ENCODE results near the gene RNF114.
A peak's percentile ranks its signal among the peaks of the same experiment; 100 is the strongest.
"Not testable (repeated sequence)": the region's sequence is repeated elsewhere in the genome, so short reads cannot be mapped to it uniquely, and the experiment has no call there.

Gene RNF114

DNA sequence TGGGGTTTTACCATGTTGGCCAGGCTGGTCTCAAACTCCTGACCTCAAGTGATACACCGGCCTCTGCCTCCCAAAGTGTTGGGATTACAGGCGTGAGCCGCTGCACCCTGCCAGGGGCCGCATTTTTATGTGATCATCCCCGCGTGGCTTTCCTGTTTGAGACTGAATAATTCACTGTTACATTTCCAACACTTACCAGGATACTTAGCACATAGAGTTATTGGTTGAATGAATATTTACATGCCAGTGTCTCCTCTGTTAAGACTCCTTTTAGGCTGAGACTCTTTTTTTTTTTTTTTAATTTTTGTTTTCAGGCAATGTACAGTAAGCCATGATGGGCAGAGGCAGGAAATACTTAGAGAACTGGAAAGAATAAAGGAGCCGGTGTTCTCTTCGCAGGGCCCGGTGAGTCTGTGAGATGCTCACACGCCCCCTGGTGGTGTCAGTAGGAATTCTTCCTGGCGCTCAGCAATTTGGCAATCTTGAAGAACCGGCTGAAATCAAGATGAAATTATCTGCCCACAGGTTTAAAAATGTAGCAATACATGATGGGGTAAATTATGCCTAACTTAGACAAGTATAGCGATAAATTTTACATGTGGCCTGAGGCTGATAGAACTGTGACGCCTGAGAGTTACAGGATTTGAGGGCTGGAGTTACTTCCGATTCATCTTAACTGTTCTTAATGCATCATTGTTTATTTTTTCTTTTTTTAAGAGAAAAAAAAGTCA is 7.6 kb upstream of the RNF114 start:
- DNase-seq, result peak; percentile 85

DNA sequence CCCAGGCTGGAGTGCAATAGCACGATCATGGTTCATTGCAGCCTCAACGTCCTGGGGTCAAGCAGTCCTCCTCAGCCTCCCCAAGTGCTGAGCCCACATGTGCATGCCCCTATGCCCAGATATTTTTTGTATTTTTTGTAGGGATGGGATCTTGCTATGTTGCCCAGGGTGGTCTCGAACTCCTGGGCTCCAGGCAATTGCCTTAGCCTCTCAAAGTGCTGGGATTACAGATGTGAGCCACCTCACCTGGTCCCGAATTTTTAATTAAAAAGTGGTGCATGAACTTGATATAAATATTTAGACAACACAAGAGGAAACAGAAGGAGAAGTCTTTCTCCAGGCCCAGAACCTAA is 7.1 kb upstream of the RNF114 start:
- no peak for DNase-seq

DNA sequence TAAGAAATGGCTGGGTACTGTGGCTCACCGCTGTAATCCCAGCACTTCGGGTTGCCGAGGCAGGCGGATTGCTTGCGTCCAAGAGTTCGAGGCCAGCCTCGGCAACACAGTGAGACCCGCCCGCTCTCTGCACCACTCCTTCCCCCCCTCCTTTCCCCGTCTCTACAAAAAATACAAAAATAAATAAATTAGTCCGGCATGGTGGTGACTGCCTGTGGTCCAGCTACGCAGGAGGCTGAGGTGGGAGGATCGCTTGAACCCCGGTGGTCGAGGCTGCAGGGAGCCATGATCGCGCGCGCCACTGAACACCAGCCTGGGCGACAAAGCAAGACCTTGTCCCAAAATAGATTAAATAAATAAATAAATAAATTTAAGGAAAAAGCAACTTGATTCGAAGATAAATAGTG is 448 bp upstream of the RNF114 start:
- no peak for DNase-seq

DNA sequence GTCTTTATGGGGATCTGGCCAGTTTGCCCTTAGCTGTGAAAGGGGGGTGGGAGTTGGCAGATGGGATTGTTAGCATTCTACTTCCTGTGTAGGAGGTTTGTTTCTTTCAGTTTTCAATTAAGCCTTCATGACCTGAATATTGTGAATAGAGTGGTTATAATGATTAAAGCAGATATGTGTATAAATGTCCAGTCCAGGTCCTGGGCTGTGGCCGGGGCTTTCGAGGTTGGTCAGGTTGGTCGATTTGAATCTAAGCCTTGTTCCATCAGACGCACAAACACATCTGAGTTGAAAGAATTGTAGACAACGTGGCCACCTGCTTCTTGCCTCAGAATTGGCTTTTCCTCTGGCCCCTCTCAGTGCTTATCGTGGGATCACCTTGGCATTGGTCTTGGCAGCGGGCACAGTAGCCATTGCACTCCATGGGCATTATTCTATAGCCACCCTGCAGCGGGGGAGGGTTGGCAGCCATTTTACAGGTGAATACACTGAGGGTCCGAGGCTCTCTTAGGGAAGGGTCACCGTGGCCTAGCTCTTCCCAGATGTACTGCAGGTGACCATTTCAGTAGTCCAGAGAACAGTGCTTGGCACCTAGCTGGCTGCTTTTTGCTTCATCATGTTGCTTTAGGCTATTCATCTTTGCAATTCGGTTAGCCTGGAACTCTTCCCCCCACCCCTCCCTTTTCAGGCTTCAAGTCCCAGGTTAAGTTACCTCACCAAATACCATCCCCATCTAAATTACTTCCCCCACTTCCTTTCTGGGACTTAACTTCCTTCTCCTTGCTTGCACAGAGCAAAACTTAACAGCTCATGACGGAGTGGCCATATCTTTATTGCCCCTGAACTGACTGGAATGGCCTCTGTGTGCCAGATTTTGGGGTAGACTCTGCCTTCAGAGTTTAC is 1.1 kb downstream of the RNF114 start:
- no peak for DNase-seq

DNA sequence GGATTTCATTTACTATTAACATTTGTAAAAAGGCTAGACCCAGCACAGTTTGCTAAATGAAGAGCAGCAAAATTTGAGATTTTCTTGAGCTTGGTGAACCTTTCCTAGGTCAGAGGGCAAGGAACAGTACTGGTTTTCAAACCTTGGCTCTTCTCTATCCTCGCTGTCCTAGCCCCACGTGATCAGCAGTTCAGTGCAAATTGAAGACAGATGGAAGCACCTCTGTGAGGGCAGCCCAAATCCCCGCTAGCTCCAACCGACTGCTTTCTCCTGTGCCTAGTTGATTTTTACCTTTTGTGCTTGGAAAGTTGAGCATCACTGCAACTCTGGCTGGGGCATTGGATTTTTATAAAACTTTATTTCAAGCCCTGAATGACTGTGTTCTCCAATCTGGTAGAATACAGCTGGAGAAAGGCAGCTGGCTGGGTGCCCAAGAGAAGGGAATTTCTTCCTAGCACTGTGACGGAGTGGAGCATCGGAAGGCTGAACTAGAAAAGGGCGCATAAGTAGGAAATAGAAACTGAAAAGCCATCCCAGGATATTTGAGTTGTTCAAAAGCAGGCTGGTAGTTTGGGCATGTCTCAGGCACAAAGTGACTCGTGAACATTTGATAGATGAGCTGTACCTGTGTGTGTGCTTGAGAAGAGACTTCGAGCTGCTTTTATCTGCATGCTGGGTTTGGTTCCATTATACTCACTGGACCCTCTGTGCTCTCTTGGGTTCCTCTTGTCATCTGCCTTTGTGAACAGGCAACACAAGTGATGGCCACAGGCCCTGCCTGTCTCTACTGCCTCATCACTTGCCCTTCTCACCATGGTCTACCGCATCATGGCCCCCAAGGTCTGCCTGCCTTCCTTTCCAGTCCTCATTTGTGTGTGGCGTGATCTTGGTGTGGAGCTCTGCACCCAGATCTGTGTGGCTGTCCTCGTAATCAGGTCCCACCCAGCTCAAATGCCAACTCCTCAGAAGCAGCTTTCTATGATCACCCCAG is 2.3 kb downstream of the RNF114 start:
- no peak for DNase-seq

DNA sequence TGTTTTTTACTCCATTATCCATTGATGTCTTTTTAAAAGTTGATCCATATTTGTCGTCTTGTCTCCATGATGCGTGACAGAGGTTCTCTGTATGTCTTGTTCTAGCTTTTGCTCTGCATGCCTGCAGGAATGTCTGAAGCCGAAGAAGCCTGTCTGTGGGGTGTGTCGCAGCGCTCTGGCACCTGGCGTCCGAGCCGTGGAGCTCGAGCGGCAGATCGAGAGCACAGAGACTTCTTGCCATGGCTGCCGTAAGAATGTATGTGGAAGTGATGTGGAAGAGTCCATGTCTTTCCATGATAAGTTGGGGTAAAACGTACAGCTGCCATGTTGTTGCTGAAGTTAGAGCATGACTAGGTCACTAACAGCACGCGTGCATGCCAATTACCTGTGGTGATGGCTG is 5.3 kb downstream of the RNF114 start:
- no peak for DNase-seq

DNA sequence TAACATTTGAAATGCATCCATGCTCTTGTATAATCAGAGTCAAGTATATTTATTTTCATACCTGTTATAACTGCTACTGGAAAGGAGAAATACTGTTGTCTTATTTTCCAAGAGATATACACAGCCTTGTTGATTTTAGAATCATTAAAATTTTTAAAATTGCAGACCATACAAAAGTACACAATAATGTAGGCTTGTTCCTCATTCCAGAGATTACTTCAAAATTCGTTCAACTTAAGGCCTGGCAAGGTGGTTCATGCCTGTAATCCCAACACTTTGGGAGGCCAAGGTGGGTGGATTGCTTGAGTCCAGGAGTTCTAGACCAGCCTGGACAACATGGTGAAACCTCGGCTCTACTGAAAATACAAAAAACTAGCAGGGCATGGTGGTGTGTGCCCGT is 6.1 kb downstream of the RNF114 start:
- no peak for DNase-seq

DNA sequence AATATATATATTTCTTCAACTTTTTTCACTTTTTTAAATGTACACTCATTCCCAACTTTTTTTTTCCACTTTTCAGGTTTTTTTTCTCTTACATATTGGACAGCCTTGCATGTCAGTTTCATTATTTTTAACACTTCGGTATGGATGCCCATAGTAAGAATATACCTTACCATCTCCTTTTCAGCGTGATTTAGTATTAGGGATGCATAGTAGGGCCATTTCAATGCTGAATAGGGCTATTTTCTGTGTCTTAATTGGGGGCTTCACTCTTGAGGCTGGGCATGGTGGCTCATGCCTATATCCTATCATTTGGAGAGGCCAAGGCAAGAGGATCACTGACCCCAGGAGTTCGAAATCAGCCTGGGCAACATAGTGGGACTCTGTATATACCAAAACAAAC is 6.7 kb downstream of the RNF114 start:
- DNase-seq, result no peak

DNA sequence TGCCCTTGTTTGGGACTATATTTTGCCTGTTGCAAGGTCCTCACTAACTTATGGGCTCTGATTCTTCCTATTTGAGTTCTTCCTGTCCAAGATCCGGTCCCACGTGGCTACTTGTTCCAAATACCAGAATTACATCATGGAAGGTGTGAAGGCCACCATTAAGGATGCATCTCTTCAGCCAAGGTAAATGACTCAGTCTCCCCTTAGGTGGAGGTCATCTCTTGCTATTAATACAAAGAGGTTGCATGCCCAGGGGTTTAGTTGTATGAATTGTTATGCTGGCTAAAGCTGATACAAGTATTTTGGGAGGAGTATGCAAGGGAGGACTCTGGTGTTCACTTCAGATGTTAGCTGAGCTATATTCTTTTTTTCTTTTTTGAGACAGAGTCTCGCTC is 9.1 kb downstream of the RNF114 start:
- DNase-seq, result no peak

DNA sequence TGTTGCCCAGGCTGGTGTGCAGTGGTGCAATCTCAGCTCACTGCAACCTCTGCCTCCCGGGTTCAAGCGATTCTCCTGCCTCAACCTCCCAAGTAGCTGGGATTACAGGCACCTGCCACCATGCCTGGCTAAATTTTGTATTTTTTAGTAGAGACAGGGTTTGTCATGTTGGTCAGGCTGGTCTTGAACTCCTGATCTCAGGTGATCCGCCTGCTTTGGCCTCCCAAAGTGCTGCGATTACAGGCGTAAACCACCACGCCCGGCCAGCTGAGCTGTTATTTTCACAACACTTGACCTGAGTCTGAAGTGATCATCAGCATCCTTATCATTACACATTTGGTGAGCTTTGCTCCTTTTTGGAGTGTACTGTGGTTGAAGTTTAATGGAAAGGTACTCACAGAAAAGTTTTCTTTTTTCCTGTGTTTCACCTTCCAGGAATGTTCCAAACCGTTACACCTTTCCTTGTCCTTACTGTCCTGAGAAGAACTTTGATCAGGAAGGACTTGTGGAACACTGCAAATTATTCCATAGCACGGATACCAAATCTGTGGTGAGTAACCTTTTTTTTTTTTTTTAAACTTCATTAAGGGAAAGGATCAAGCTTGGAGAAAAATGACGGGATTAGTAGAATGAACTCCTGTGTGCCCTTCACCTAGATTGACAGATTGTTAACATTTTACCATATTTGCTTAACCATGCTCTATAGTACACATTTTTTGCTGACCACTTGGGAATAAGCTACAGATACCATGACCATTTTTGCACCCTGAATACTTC is 9.7 kb downstream of the RNF114 start:
- no peak for DNase-seq

DNA sequence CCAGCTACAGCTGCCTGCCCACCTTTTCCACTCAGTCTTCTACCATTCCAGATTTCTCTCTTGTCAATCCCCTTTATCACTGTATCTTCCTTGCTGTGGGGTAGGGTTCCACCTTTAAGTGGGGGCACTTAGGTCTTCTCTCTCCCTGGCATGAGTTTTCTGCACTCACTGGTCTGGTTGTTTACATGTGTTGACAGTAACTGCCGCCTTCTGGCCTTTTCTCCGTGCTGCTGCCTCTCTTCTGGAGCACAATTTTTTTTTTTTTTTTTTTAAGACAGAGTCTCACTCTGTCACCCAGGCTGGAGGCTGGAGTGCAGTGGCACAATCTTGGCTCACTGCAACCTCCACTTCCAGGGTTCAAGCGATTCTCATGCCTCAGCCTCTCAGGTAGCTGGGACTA is 12.0 kb downstream of the RNF114 start:
- no peak for DNase-seq

DNA sequence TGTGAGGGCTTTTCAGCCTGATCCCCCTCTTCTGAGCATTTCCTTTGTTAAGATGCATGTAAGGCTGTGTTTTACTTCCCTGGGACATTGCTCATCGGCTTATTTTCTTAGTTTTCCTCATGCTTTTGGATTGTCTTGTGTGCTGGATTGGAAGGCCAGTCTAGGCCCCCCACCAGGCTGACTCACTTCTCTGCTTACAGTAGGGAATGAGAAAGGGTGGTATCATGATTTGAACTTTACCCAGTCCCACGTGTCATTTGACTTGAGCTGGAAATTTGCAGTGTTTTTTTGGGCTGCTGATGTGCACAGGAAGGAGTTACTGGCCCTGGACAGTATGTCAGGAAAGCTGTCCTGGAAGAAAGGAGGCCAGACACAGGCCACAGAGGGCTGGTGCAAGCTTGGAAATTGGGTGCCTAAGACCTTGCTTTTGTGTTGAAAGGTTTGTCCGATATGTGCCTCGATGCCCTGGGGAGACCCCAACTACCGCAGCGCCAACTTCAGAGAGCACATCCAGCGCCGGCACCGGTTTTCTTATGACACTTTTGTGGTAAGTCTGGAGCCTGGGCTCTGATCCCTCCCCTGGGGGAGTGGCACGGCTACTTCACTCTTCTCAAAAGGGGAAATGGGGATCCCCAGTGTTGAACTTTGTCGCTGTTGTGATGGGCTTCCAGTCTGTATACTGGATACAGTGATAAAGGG is 12.8 kb downstream of the RNF114 start:
- no peak for DNase-seq

DNA sequence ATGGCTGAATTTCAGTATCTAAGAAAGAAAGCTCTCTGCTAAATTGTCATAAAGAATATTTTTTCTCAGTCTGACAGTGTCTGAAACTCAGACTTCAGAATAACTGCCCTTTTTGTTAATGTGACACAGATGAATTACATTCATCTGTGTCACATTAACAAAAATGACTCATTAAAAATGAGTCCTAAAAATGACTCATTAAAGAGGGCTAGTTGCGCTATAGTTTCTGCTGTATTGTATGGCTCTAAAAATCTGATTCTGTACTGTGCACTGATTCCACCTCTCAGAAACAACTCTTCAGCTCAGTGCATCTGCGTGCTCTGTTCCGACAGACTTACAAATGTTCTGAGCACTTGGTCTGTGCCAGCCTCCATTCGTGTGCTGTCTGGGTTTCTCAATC is 15.0 kb downstream of the RNF114 start:
- no peak for DNase-seq

DNA sequence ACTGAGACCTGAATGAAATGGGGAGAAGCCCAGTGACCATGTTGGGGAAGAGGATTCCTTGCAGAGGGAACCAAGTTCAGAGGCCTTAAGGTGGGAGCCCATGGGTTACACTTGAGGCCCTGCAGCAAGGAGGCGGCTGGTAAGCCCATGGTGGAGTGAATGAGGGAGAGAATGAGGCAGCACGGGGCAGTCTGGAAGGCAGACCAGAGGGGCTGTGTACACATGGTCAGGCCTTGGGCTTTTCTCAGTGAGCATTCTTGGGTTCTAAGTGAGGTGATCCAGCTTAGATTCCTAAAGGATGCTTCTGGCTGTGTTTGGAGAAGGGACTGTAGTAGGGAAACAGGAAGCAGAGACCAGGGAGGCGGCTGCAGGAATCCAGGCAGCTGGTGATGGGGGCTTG is 19.0 kb downstream of the RNF114 start:
- no peak for DNase-seq

DNA sequence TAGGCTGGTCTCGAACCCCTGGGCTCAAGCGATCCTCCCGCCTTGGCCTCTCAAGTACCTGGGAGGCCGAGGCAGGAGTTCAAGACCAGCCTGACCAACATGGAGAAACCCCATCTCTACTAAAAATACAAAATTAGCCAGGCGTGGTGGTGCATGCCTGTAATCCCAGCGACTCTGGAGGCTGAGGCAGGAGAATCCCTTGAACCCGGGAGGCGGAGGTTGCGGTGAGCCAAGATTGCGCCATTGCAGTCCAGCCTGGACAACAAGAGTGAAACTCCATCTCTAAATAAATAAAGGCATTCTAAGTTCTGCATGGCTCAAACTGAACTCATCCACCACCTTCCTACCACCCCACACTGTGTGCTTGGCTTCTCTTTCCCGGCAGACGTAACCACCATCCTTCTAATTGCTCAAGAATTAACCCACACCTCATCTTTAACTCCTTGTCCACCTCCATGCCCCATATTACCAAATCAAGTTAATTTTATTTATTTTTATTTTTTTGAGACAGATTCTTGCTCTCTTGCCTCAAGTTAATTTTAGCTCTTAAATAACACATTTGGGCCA is 19.7 kb downstream of the RNF114 start:
- not testable (repeated sequence) for DNase-seq

DNA sequence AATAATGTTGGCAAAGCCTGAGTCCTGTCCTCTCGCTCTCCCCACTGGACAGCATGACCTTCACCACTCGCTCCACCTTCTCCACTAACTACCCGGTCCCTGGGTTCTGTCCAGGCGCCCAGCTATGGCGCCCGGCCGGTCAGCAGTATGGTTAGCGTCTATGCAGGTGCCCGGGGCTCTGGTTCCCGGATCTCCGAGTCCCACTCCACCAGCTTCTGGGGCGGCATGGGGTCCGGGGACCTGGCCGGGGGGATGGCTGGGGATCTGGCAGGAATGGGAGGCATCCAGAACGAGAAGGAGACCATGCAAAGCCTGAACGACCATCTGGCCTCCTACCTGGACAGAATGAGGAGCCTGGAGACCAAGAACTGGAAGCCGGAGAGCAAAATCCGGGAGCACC is 20.5 kb downstream of the RNF114 start:
- no peak for DNase-seq

DNA sequence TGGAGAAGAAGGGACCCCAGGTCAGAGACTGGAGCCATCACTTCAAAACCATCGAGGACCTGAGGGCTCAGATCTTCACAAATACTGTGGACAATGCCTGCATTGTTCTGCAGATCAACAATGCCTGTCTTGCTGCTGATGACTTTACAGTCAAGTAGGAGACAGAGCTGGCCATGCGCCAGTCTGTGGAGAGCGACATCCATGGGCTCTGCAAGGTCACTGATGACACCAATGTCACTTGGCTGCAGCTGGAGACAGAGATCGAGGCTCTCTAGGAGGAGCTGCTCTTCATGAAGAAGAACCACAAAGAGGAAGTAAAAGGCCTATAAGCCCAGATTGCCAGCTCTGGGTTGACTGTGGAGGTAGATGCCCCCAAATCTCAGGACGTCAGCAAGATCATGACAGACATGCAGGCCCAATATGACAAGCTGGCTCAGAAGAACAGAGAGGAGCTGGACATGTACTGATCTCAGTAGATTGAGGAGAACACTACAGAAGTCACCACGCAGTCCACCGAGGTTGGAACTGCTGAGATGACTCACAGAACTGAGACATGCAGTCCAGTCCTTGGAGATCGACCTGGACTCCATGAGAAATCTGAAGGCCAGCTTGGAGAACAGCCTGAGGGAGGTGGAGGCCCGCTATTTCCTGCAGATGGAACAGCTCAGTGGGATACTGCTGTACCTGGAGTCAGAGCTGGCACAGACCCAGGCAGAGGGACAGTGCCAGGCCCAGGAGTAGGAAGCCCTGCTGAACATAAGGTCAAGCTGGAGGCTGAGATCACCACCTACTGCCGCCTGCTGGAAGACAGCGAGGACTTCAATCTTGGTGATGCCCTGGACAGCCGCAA is 21.1 kb downstream of the RNF114 start:
- DNase-seq, result not testable (repeated sequence)

DNA sequence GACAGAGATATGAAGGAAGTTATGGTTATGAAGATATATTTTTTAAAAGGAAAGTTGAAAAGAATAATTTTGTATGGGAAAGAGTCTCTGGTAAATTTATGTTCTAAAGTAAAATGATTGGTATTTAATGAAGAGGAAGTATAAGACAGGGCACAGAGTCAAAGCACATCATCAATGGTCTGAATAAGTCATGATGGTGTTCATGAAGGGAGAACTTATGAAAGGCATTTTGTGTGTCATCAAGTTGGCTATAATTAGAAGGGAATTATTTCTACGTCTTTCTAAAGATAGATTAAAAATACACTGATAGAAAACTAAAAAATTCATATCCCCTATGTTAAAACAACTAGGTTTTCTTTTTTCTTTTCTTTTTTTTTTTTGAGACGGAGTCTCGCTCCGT is 25.2 kb downstream of the RNF114 start:
- DNase-seq, result no peak

DNA sequence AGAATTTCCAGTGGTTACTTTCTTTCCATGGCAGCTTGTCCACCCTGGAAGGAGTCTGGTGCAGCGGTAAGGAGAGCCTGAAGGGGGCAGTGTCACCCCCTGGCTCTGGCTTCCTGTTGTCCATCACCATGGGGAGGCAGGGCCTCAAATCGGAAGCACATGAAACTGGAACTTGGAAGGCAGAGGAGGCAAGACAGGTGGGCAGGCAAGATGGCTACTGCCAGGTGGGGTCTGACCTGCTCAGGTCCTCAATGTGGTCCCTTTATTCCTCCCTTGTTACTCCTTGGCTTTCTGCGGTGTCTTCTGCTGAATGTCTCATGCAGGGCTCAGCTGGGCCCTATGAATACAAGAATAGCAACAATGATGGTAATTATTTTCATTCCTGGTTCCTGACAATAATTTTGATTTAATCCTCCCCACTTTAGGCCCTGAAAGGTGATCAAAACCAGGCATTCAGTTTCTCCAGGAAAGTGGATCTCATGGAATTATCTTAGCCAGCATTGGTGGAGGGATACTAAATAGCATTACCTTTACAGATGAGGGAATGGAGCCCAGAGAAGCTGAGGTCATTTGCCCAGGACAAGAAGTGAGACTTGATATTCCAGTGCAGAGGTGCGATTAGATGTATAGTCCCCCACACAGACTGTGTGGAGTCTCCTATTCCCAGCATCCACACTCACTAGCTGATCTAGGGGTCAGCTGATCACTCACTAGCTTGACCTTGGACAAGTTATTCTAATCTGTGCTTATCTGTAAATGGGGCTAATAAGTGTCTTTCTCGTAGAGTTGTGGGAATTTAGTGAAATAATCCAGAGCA is 29.0 kb downstream of the RNF114 start:
- DNase-seq, result no peak
